Measurements from ENCODE around the gene ADGRL2. TPM values are rescaled to one million over a fixed set of nuclear protein-coding genes. Genes with fewer than 3 reads are reported as not detected.

ADGRL2 gene
- total RNA-seq, 2 donors from 2014 or later: 83.1 to 121 TPM

- H3K4me3 ChIP-seq: no peak overlapping the region
- H3K27ac ChIP-seq: no peak overlapping the region
Measured at GRCh38 chr1:82018319-82018718, 217.6 kb downstream of the ADGRL2 start.

GRCh38 chr1:82019508-82019907 lies 218.8 kb downstream of the ADGRL2 start:
- TF ChIP-seq, protein P1, sequence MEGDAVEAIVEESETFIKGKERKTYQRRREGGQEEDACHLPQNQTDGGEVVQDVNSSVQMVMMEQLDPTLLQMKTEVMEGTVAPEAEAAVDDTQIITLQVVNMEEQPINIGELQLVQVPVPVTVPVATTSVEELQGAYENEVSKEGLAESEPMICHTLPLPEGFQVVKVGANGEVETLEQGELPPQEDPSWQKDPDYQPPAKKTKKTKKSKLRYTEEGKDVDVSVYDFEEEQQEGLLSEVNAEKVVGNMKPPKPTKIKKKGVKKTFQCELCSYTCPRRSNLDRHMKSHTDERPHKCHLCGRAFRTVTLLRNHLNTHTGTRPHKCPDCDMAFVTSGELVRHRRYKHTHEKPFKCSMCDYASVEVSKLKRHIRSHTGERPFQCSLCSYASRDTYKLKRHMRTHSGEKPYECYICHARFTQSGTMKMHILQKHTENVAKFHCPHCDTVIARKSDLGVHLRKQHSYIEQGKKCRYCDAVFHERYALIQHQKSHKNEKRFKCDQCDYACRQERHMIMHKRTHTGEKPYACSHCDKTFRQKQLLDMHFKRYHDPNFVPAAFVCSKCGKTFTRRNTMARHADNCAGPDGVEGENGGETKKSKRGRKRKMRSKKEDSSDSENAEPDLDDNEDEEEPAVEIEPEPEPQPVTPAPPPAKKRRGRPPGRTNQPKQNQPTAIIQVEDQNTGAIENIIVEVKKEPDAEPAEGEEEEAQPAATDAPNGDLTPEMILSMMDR (IDR thresholded peaks at IDR 0.05): no peak
- Histone ChIP-seq H3K9me3 (no peaks in the 10 kb centered on the region), H3K4me1 (no peaks in the 10 kb centered on the region), H3K27me3 (no peaks in the 10 kb centered on the region), H3K36me3 (no peaks in the 10 kb centered on the region), H3K27ac (no peak overlapping the region), H3K4me3 (no peak overlapping the region)
- no peak for DNase-seq (ENCODE audit: low spot score)

More at GRCh38 chr1:82018319-82018718, 217.6 kb downstream of the ADGRL2 start:
- H3K36me3 ChIP-seq: no peaks in the 10 kb centered on the region
- TF ChIP-seq, protein P1 (IDR thresholded peaks at IDR 0.05): no peak
- DNase-seq (ENCODE audit: low spot score): no peak
- H3K27me3 ChIP-seq: no peaks in the 10 kb centered on the region
- no peaks in the 10 kb centered on the region for H3K9me3 ChIP-seq
- H3K4me1 ChIP-seq: no peaks in the 10 kb centered on the region

DNA sequence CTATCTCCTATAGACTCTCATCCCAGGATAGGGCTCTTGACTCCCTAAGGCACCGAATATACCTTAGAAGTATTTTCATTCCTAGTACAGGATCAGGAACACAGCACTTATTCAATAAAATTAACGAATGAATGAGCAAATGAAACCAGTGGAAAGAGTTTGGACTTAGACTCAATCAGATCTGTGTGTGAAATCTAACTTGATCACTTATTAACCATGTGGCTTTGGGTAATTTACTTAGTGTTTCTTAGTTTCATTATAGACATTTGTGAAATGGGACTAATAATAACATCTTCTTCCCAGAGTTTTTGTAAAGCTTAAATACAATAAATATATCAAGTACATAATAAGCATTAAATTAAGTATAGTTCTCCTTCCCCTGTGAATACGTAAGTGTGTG lies 230.1 kb downstream of the ADGRL2 start:
- no peak overlapping the region for H3K4me3 ChIP-seq
- no peak for DNase-seq (ENCODE audit: low spot score)
- no peaks in the 10 kb centered on the region for H3K27me3 ChIP-seq
- no peak overlapping the region for H3K27ac ChIP-seq
- no peaks in the 10 kb centered on the region for H3K9me3 ChIP-seq
- H3K36me3 ChIP-seq: no peaks in the 10 kb centered on the region
- TF ChIP-seq, protein P1 (IDR thresholded peaks at IDR 0.05): no peak
- no peaks in the 10 kb centered on the region for H3K4me1 ChIP-seq

DNA sequence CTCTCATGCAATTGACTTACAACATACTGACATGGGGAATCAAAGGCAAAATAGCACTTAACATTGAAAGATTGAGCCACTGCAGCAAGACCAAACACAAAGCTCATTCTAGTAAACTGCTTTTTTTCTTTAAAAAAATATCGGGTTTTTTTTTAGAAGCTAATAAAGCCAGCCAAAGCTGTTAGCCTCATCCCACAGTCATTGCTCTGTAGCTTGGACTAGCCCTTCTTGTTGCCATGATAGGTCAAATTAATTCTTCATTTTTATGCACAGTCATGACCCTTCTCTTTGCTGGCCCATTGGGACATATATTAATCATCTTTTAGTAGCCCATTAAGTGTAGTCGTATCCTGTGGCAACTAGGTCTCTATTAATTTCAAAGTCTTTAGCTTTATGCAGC lies 231.3 kb downstream of the ADGRL2 start:
- TF ChIP-seq, protein P1 (IDR thresholded peaks at IDR 0.05): no peak
- H3K4me1 ChIP-seq: no peaks in the 10 kb centered on the region
- no peak for DNase-seq (ENCODE audit: low spot score)
- no peaks in the 10 kb centered on the region for H3K36me3 ChIP-seq
- H3K27me3 ChIP-seq: no peaks in the 10 kb centered on the region
- no peak overlapping the region for H3K27ac ChIP-seq
- no peak overlapping the region for H3K4me3 ChIP-seq
- no peaks in the 10 kb centered on the region for H3K9me3 ChIP-seq

DNA sequence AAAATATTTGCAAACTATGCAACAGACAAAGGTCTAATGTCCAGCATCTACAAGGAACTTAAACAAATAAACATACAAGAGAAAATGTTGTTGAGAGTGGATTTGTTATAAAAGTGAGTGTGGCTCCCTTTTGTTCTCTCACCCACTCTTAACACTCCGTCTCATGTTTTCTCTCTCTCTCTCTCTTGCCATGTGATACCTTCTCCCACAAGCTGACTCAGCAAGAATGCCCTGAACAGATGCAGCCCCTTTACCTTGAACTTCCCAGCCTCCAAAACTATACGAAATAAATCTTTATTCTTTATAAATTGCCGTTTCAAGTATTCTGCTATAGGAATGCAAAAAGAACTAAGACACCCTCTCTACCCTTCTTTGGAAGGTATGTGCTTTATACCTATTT lies 234.1 kb downstream of the ADGRL2 start:
- no peaks in the 10 kb centered on the region for H3K27me3 ChIP-seq
- no peaks in the 10 kb centered on the region for H3K4me1 ChIP-seq
- no peak overlapping the region for H3K4me3 ChIP-seq
- no peak overlapping the region for H3K27ac ChIP-seq
- no peaks in the 10 kb centered on the region for H3K9me3 ChIP-seq
- no peaks in the 10 kb centered on the region for H3K36me3 ChIP-seq
- no peak for DNase-seq (ENCODE audit: low spot score)
- TF ChIP-seq, protein P1 (IDR thresholded peaks at IDR 0.05): no peak
